Activated naive CD4-positive, alpha-beta T cell treated with anti-CD3 and anti-CD28 coated beads, Interleukin-2, amount 50 U/mL, for 24 hours (primary cell): Measurements from ENCODE around the gene ACE2.

Experiments
- H3K27ac Mint-ChIP-seq: one replicate; pipeline ENCODE4 v1.8.0; 2021; ENCODE audit warnings: mild to moderate bottlenecking, mixed read lengths
- H3K27me3 Mint-ChIP-seq: one replicate; pipeline ENCODE4 v1.8.0; 2021; ENCODE audit warnings: mixed read lengths
- H3K36me3 Mint-ChIP-seq: one replicate; pipeline ENCODE4 v1.8.0; 2021; ENCODE audit warnings: mixed read lengths
- H3K4me1 Mint-ChIP-seq: one replicate; pipeline ENCODE4 v1.8.0; 2021; ENCODE audit warnings: mixed read lengths
- H3K4me3 Mint-ChIP-seq: one replicate; pipeline ENCODE4 v1.8.0; 2021; ENCODE audit warnings: mild to moderate bottlenecking, mixed read lengths
- H3K9me3 Mint-ChIP-seq: one replicate; pipeline ENCODE4 v1.8.0; 2021; ENCODE audit warnings: mixed read lengths

Gene ACE2

GRCh38 chrX:15549189-15550012 lies 51.4 kb downstream of the ACE2 start:
- Mint-ChIP-seq H3K36me3 (no peaks in the 10 kb centered on the region), H3K4me1 (no peaks in the 10 kb centered on the region), H3K27ac (no peak overlapping the region), H3K9me3 (no peaks in the 10 kb centered on the region), H3K27me3 (peaks cover 5% of the 10 kb centered on the region), H3K4me3 (no peak overlapping the region)

- no peaks in the 10 kb centered on the region for H3K36me3 Mint-ChIP-seq
- no peak overlapping the region for H3K27ac Mint-ChIP-seq
- H3K4me1 Mint-ChIP-seq = no peaks in the 10 kb centered on the region
- H3K4me3 Mint-ChIP-seq = no peak overlapping the region
- peaks cover 5% of the 10 kb centered on the region for H3K27me3 Mint-ChIP-seq
- H3K9me3 Mint-ChIP-seq = no peaks in the 10 kb centered on the region
These were observed 53.4 kb downstream of the ACE2 start for GRCh38 chrX:15547356-15547755.

DNA sequence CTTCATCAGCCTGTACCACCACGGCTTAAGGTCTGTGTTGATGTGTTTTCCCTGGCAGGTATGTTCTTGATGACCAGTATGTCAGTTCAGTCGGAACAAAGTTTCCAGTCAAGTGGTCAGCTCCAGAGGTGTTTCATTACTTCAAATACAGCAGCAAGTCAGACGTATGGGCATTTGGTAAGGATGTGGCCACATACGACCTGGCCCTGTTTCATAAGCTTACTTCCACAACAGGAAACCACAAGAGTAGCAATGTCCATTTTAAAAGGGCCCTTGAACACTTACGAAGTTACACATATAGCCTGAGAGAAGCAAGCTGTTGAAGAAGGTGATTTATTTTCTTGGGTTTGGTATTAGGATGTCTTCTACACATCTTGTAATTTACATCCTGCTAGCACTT lies 54.0 kb downstream of the ACE2 start:
- no peaks in the 10 kb centered on the region for H3K9me3 Mint-ChIP-seq

DNA sequence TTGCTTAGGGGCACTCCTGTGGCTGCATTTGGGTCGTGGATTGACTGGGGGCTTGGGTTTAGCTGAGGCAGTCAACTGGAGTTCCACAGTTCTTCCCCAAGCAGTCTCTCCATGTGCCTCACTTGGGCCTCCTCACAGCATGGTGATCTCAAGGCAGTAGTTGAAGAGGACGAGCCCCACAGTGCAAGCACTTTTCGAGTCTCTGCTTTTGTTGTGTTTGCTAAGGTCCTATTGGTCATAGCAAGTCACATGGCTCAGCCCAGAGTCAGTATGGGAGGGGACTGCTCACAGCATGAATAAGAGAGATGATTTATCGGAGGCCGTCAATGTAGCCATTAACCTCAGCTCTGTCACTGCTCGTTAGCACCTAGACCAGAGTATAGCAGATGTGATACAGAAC lies 70.4 kb downstream of the ACE2 start:
- Mint-ChIP-seq H3K27ac (no peak overlapping the region), H3K4me3 (no peak overlapping the region), H3K4me1 (no peaks in the 10 kb centered on the region), H3K9me3 (no peaks in the 10 kb centered on the region), H3K36me3 (no peaks in the 10 kb centered on the region), H3K27me3 (no peaks in the 10 kb centered on the region)

More for the DNA sequence above, 54.0 kb downstream of the ACE2 start:
- Mint-ChIP-seq H3K27ac (no peak overlapping the region), H3K36me3 (no peaks in the 10 kb centered on the region), H3K27me3 (peaks cover 5% of the 10 kb centered on the region), H3K4me1 (no peaks in the 10 kb centered on the region), H3K4me3 (no peak overlapping the region)

GRCh38 chrX:15529165-15529564 lies 71.6 kb downstream of the ACE2 start:
- H3K36me3 Mint-ChIP-seq = no peaks in the 10 kb centered on the region
- no peaks in the 10 kb centered on the region for H3K27me3 Mint-ChIP-seq
- no peaks in the 10 kb centered on the region for H3K9me3 Mint-ChIP-seq
- H3K27ac Mint-ChIP-seq = no peak overlapping the region
- H3K4me1 Mint-ChIP-seq = no peaks in the 10 kb centered on the region
- no peak overlapping the region for H3K4me3 Mint-ChIP-seq

DNA sequence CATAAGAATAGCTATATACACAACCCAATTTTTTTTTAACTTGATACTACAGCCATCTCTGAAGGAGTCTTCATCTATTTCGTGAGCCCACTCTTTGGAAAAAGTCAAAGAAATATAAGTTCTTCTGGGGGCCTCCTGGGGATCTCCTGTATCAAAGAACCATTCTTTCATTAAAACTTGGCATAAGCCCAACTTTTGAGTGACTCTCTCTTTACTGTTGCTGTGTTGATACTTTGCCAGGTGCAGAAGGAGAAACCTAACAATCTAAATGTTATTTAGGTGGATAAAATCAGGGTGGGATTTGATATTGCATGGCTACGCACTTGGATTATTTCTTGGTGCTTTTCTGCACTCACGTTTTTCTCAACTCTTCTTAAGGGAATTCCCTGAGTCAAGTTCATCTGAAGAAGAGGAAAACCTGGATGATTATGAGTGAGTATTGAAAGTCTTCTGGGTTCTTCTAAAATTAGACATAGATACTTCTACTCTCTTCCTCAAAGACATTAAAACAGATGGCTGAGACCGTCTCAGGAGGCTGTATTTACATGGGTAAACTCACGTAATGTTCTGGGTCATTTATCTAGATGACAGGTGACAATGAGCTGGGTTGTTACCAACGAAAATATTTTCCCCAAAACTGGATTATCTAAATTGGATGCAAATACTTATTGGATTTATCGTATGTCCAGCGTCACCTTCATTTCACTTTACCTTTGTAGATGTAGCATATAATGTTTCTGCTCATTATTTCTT lies 74.9 kb downstream of the ACE2 start:
- H3K27me3 Mint-ChIP-seq = peaks cover 7% of the 10 kb centered on the region
- no peaks in the 10 kb centered on the region for H3K4me1 Mint-ChIP-seq
- no peak overlapping the region for H3K4me3 Mint-ChIP-seq
- no peak overlapping the region for H3K27ac Mint-ChIP-seq
- H3K36me3 Mint-ChIP-seq = no peaks in the 10 kb centered on the region
- H3K9me3 Mint-ChIP-seq = no peaks in the 10 kb centered on the region

DNA sequence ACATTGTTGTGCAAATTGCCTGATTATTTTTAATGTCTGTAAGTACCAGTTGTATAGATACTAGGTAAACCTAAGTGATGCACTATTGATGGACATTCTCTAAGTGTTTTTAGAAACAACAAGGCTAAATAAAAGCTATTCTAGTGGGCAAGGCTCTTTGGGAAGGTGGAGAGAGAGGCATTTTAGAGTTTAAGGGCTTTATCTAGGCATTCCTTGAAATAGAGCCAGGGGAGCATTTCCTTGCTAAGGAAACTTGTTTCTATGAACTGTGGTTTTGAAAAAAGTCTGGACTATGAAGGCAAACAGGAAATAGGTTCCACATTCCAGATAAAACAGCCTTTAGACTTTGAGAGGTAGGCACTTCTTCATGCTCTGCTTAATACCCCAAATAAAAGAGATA lies 76.3 kb downstream of the ACE2 start:
- no peaks in the 10 kb centered on the region for H3K4me1 Mint-ChIP-seq
- no peak overlapping the region for H3K27ac Mint-ChIP-seq
- peaks cover 7% of the 10 kb centered on the region for H3K27me3 Mint-ChIP-seq
- H3K36me3 Mint-ChIP-seq = no peaks in the 10 kb centered on the region
- no peak overlapping the region for H3K4me3 Mint-ChIP-seq
- H3K9me3 Mint-ChIP-seq = no peaks in the 10 kb centered on the region

- Mint-ChIP-seq H3K4me1 (no peaks in the 10 kb centered on the region), H3K9me3 (no peaks in the 10 kb centered on the region), H3K27ac (no peak overlapping the region), H3K27me3 (peaks cover 7% of the 10 kb centered on the region), H3K4me3 (no peak overlapping the region), H3K36me3 (no peaks in the 10 kb centered on the region)
These were observed 77.7 kb downstream of the ACE2 start for GRCh38 chrX:15523088-15523487.

- Mint-ChIP-seq H3K4me1 (no peaks in the 10 kb centered on the region), H3K4me3 (no peak overlapping the region), H3K27me3 (peaks cover 7% of the 10 kb centered on the region), H3K9me3 (no peaks in the 10 kb centered on the region), H3K36me3 (no peaks in the 10 kb centered on the region), H3K27ac (no peak overlapping the region)
These were observed 78.3 kb downstream of the ACE2 start for GRCh38 chrX:15522464-15522863.

DNA sequence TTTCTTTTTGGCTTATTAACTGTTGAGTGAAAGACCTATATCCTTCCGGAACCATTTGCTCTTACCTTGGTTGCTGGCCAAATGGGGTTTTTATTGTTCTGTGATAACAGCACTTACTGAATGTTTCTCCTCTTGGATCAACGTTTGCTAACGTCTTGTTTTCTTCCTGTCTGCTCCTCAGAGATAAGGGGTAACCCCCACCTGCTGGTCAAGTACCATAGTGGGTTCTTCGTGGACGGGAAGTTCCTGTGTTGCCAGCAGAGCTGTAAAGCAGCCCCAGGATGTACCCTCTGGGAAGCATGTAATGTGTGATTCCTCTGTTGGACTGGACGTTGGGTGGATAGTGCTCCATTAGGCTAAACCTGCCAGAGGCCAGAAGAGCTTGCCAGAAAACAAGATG lies 84.8 kb downstream of the ACE2 start:
- no peak overlapping the region for H3K4me3 Mint-ChIP-seq
- no peaks in the 10 kb centered on the region for H3K4me1 Mint-ChIP-seq
- H3K36me3 Mint-ChIP-seq = no peaks in the 10 kb centered on the region
- no peak overlapping the region for H3K27ac Mint-ChIP-seq
- H3K9me3 Mint-ChIP-seq = no peaks in the 10 kb centered on the region
- no peaks in the 10 kb centered on the region for H3K27me3 Mint-ChIP-seq

- H3K27me3 Mint-ChIP-seq = peaks cover 2% of the 10 kb centered on the region
- no peak overlapping the region for H3K4me3 Mint-ChIP-seq
- no peaks in the 10 kb centered on the region for H3K9me3 Mint-ChIP-seq
- H3K27ac Mint-ChIP-seq = no peak overlapping the region
- H3K36me3 Mint-ChIP-seq = no peaks in the 10 kb centered on the region
- H3K4me1 Mint-ChIP-seq = no peaks in the 10 kb centered on the region
These were observed 86.5 kb downstream of the ACE2 start for GRCh38 chrX:15514279-15514678.

- Mint-ChIP-seq H3K36me3 (no peaks in the 10 kb centered on the region), H3K4me1 (no peaks in the 10 kb centered on the region), H3K27me3 (peaks cover 5% of the 10 kb centered on the region), H3K27ac (no peak overlapping the region), H3K4me3 (no peak overlapping the region), H3K9me3 (no peaks in the 10 kb centered on the region)
These were observed 88.3 kb downstream of the ACE2 start for GRCh38 chrX:15512401-15512965.

DNA sequence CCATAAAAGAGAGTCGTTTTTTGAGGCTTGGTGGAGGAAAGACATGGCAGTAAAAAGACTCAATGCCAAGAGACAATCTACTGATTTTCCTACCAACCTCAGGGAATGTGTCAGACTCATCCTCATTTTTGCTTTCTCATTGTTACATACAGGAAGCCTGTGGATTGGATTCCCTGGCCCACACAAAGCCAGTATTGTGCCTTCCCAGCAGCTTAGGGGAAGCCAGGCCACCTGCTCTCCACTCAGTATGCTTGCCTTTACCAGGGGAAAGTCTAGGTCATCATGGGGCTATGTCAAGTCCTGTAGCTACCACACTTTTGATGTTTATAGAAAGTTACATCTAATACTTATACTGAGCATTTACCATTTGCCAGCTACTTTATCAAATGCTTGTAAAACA lies 89.2 kb downstream of the ACE2 start:
- H3K27ac Mint-ChIP-seq = no peak overlapping the region

More for the DNA sequence above, 89.2 kb downstream of the ACE2 start:
- Mint-ChIP-seq H3K4me3 (no peak overlapping the region), H3K36me3 (no peaks in the 10 kb centered on the region), H3K4me1 (no peaks in the 10 kb centered on the region), H3K9me3 (no peaks in the 10 kb centered on the region), H3K27me3 (peaks cover 5% of the 10 kb centered on the region)
